VCaP (cell line): ENCODE results near the gene BMPR1B.

Experiments used
- H3K27ac ChIP-seq: fragments of 450-650 bp; 2 replicates; pipeline ENCODE4 v1.5.1; 2017
- CTCF ChIP-seq: fragments of 450-650 bp; conservative IDR thresholded peaks from 2 replicates; pipeline ENCODE4 v1.5.1; 2017; ENCODE audit warnings: mild to moderate bottlenecking, moderate library complexity

The BMPR1B gene

GRCh38 chr4:94889946-94890345 is 132.2 kb downstream of the BMPR1B start:
- TF ChIP-seq CTCF, result no peak
- no peak overlapping the region for H3K27ac ChIP-seq

- TF ChIP-seq CTCF, result no peak
- H3K27ac ChIP-seq, result no peak overlapping the region
These were observed 132.8 kb downstream of the BMPR1B start for GRCh38 chr4:94890579-94890978.

GRCh38 chr4:94892051-94892450 is 134.3 kb downstream of the BMPR1B start:
- no peak overlapping the region for H3K27ac ChIP-seq
- no peak; the same call in 1 of the 2 replicates for TF ChIP-seq CTCF

- H3K27ac ChIP-seq, result no peak overlapping the region
- no peak for TF ChIP-seq CTCF
These were observed 137.3 kb downstream of the BMPR1B start for GRCh38 chr4:94895081-94895480.

- no peak for TF ChIP-seq CTCF
- no peak overlapping the region for H3K27ac ChIP-seq
These were observed 139.3 kb downstream of the BMPR1B start for GRCh38 chr4:94897023-94897422.

- no peak overlapping the region for H3K27ac ChIP-seq
- no peak for TF ChIP-seq CTCF
These were observed 147.8 kb downstream of the BMPR1B start for GRCh38 chr4:94905511-94905910.

- no peak for TF ChIP-seq CTCF
- H3K27ac ChIP-seq, result no peak overlapping the region
These were observed 151.9 kb downstream of the BMPR1B start for GRCh38 chr4:94909645-94910044.

- H3K27ac ChIP-seq, result no peak overlapping the region
- TF ChIP-seq CTCF, result no peak
These were observed 153.4 kb downstream of the BMPR1B start for GRCh38 chr4:94911106-94911505.
